Right ventricle myocardium superior (tissue), 1 donor: ENCODE data around the gene EOGT. TPM values are rescaled to one million over a fixed set of nuclear protein-coding genes. Genes with fewer than 3 reads are reported as not detected.

ENCODE experiments used
- microRNA-seq: library from miRNA; unstranded; fragments of <30 nt; microRNA quantifications from one replicate; pipeline ENCODE4 v1.2.0, GENCODE V29; 2020
- total RNA-seq: library from RNA; stranded (reverse); fragmentation: NEBNext Ultra II Directional; extraction: Animal tissue kit (Norgen Biotek cat#: 25700); gene quantifications from one replicate; pipeline ENCODE4 v1.2.1, GENCODE V29; 2021
- donor health status: DM: no; HTN: yes; CAD: no; lungs with severe emphysema.

The EOGT gene
- total RNA-seq, 1 donor from 2014 or later: 28.7 TPM

Small RNA genes lying within 50 kb of the gene (microRNA-seq; reads per million reads assigned to microRNA genes)
- gene MIR3136: 1.6 reads per million

Other genes with a start within 250 kb of the EOGT start
- gene TAFA4, start 81.1 kb downstream of the EOGT start, total RNA-seq: not detected
- 16.6 TPM for gene TMF1, start 38.6 kb upstream of the EOGT start, total RNA-seq
- gene UBA3, start 66.7 kb upstream of the EOGT start, total RNA-seq: 84.4 TPM
- gene ARL6IP5, start 71.3 kb upstream of the EOGT start, total RNA-seq: 184 TPM
- gene LMOD3, start 108.9 kb upstream of the EOGT start, total RNA-seq: 148 TPM